Measurements from ENCODE around the gene DDX23.
"Not testable (repeated sequence)": the region's sequence is repeated elsewhere in the genome, so short reads cannot be mapped to it uniquely, and the experiment has no call there.

DDX23 gene

DNA sequence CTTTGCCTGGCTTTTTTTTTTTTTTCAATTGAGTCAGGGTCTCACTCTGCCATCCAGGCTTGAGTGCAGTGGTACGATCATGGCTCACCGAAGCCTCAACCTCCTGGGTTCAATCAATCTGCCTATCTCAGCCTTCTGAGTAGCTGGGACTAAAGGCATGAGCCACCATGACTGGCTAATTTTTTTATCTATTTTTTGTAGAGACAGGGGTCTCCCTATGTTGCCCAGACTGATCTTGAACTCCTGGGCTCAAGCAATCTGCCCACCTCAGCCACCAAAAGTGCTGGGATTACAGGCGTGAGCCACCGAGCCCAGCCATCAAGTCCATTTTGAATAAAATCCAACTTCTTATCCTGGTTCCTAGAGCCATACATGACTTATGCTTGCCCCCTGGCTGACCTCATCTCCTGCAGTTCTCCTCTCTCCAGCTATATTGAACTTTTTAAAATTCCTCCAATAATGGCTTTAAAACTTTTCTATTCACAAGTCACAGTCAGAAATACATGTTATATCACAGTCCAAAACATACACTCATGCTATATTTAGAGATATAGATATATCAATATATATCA is 24.1 kb upstream of the DDX23 start:
- DNase-seq (ENCODE audit: extremely low spot score) = no peak
- CTCF ChIA-PET = interaction anchor here (1.7 kb wide), 1 partner anchor 15 kb away, joined by 5 read pairs; no protein-coding TSS in a partner anchor
- POLR2A ChIA-PET = interaction anchor here (0.6 kb wide), 1 partner anchor 107 kb away, joined by 7 read pairs; no protein-coding TSS in a partner anchor
- TF ChIP-seq, protein P1, sequence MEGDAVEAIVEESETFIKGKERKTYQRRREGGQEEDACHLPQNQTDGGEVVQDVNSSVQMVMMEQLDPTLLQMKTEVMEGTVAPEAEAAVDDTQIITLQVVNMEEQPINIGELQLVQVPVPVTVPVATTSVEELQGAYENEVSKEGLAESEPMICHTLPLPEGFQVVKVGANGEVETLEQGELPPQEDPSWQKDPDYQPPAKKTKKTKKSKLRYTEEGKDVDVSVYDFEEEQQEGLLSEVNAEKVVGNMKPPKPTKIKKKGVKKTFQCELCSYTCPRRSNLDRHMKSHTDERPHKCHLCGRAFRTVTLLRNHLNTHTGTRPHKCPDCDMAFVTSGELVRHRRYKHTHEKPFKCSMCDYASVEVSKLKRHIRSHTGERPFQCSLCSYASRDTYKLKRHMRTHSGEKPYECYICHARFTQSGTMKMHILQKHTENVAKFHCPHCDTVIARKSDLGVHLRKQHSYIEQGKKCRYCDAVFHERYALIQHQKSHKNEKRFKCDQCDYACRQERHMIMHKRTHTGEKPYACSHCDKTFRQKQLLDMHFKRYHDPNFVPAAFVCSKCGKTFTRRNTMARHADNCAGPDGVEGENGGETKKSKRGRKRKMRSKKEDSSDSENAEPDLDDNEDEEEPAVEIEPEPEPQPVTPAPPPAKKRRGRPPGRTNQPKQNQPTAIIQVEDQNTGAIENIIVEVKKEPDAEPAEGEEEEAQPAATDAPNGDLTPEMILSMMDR (IDR thresholded peaks at IDR 0.05; ENCODE audit: control extremely low read depth, extremely low read depth, low read depth, missing control alignments) = no peak

DNA sequence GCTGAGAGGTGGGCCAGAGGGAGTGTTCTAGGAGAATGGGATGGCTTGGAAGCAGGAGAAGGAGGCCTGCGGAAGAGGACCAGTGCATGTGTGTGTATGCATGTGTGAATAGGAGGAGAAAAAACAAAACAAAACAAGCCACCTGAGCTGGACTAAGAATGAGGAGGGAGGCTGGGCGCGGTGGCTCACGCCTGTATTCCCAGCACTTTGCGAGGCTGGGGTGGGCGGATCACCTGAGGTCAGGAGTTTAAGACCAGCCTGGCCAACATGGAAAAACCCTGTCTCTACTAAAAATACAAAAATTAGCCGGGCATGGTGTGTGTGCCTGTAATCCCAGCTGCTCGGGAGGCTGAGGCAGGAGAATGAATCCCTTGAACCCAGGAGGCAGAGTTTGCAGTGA is 21.6 kb upstream of the DDX23 start:
- ChIA-PET CTCF (interaction anchor here (0.7 to 11.8 kb wide), 8 partner anchors 8 to 120 kb away, joined by 3 to 112 read pairs (median 4); partner anchors contain the start of genes DDX23 and FKBP11), POLR2A (interaction anchor here (0.7 kb wide), 1 partner anchor 83 kb away, joined by 4 read pairs; no protein-coding TSS in a partner anchor)
- DNase-seq (ENCODE audit: extremely low spot score) = not testable (repeated sequence)

DNA sequence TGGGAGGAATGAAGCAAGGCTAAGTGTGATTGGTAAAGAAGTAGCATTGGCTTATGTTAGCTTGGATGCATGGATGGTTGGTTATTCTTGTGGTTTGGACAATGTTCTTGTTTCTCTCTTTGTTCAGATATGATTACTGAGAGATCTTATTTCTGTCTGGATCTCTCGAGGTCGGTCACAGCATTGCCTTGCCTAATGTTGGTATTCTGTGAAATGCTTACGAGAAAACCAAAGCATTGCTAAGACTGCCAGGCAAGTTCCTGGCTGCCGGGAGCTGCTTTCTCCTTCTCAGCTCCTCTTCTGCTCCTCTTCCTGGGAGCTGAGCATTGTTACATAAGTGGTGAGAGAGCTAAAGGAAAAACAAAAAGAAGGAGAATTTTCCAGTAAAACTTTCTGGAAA is 21.1 kb upstream of the DDX23 start:
- TF ChIP-seq, protein P1 (IDR thresholded peaks at IDR 0.05; ENCODE audit: control extremely low read depth, extremely low read depth, low read depth, missing control alignments) = no peak
- POLR2A ChIA-PET = no interaction called here
- CTCF ChIA-PET = interaction anchor here (0.7 to 11.8 kb wide), 11 partner anchors 9 to 120 kb away, joined by 3 to 112 read pairs (median 4); partner anchors contain the start of genes DDX23 and FKBP11
- DNase-seq (ENCODE audit: extremely low spot score) = no peak

DNA sequence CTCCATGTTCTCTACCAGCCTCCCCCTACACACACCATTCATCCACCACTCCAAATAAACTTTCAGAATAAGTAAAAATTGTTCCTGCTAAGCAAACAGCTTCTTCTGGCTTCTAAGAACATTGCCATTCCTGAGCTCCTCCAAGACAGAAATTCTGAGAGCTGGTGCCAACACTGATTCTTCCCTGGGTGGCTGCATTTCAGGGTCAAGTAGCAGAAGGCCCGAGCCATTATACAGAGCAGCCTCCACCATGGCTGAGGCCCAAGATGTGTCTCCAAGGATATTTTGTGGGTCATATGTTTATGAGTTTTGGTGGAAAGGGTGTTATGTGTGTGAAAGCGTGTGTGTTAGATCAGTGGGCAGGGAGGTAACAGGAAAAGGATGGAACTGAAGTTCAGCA is 17.2 kb upstream of the DDX23 start:
- ChIA-PET CTCF (interaction anchor here (0.6 to 11.8 kb wide), 4 partner anchors 17 to 35 kb away, joined by 3 to 127 read pairs (median 60); partner anchors contain the start of gene DDX23), POLR2A (no interaction called here)
- TF ChIP-seq, protein P1 (IDR thresholded peaks at IDR 0.05; ENCODE audit: control extremely low read depth, extremely low read depth, low read depth, missing control alignments) = no peak
- DNase-seq (ENCODE audit: extremely low spot score) = no peak

DNA sequence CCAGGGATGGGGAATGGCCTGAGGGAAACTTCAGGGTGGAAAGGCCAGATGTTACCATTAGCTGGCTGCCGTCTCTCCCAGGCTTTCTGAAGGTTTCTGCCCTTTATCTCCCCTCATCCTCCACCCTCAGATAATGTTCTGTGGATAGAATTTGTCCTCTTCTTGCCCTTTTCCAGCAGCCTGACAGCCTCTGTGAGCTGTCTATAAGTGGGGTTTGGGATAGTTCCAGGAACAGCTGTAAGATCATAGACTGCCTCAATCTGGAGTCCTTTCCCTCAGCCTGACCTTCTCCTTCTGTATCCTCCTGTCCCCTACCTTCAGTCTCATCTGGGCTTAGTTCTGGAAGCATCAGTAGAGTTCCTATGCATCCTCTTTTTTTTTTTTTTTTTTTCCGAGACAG is 16.5 kb upstream of the DDX23 start:
- ChIA-PET POLR2A (interaction anchor here (0.6 kb wide), 1 partner anchor 8 kb away, joined by 6 read pairs; no protein-coding TSS in a partner anchor), CTCF (interaction anchor here (0.6 to 11.8 kb wide), 8 partner anchors 9 to 36 kb away, joined by 3 to 127 read pairs (median 4); partner anchors contain the start of gene DDX23)
- TF ChIP-seq, protein P1 (IDR thresholded peaks at IDR 0.05; ENCODE audit: control extremely low read depth, extremely low read depth, low read depth, missing control alignments) = no peak
- no peak for DNase-seq (ENCODE audit: extremely low spot score)

DNA sequence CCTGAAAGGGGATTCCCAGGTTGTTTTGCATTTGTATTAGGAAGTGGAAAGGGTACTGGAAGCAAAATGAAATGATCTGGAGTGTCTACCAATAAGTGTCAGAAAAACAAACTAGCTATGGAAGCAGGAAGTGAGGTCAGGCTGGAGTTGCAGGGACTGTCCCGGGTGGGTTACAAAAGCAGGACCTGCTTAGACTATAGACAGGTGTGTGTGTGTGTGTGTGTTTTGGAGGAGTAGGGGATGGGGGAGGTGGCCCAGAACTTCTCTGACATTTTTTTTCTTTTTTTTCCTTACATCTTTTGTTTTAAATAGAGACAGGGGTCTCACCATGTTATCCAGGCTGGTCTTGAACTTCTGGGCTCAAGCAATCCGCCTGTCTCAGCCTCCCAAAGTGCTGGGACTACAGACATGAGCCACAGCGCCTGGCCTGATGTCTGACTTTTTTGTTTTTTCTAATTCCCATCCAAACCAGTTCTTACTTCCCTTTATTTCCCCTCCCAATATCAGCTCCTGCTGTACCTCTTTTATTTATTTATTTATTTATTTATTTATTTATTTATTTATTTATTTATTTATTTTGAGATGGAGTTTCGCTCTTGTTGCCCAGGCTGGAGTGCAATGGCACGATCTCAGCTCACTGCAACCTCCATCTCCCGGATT is 14.2 kb upstream of the DDX23 start:
- POLR2A ChIA-PET = interaction anchor here (0.5 to 2.5 kb wide), 14 partner anchors 9 to 133 kb away, joined by 3 to 32 read pairs (median 4); partner anchors contain the start of genes ARF3, DDN, DDX23 and FKBP11
- no peak for DNase-seq (ENCODE audit: extremely low spot score)
- TF ChIP-seq, protein P1 (IDR thresholded peaks at IDR 0.05; ENCODE audit: control extremely low read depth, extremely low read depth, low read depth, missing control alignments) = no peak
- CTCF ChIA-PET = interaction anchor here (0.7 to 11.8 kb wide), 15 partner anchors 9 to 130 kb away, joined by 3 to 127 read pairs (median 6); partner anchors contain the start of genes DDX23, FKBP11 and WNT1

Data from GM10248 (cell line).